A549 (cell line): Measurements from ENCODE around the gene RFLNA. TPM values are rescaled to one million over a fixed set of nuclear protein-coding genes. Genes with fewer than 3 reads are reported as not detected.

Source experiments
- ATAC-seq, 2 experiments: fragments of 200-7000 bp in 1 of 2; fragments of >200 bp in 1 of 2; cut with Nextera tagmentation in 1 of 2; cut with Tn5 transposase in 1 of 2; 3 replicates each; pipeline versions ENCODE4 v1.8.0 to v1.9.1; 2018 to 2020; ENCODE audit warnings: mild to moderate bottlenecking in 1 of 2, moderate library complexity in 1 of 2
- CTCF ChIA-PET: fragments of 300-600 bp; sonication (Branson Sonifier 250); formaldehyde crosslinking; extraction: SDS; loops from one replicate; lab custom pipeline; 2021; ENCODE audit warnings: antibody characterized with exemption, inconsistent platforms; lab: Yijun Ruan, JAX
- POLR2A ChIA-PET: fragments of 350-600 bp; formaldehyde crosslinking; extraction: SDS; loops from one replicate; lab custom pipeline; 2021; ENCODE audit warnings: antibody characterized with exemption, inconsistent platforms; lab: Yijun Ruan, JAX
- DNase-seq, 2 experiments: peaks; one replicate each; pipeline versions ENCODE4 v3.0.0 to v3.0.0-alpha.2; 2011 to 2016; ENCODE audit warnings: low read depth in 1 of 2, low spot score in 1 of 2
- FAIRE-seq: peaks from 2 replicates; lab custom pipeline; 2011; peaks lifted over from hg19 to GRCh38; lab: Jason Lieb, UNC
- H3K27ac ChIP-seq, 2 experiments: fragments of >200 bp; sonication (Bioruptor Twin); formaldehyde crosslinking; 3 replicates each; pipeline ENCODE4 v1.5.1; 2016 to 2017
- H3K4me1 ChIP-seq: fragments of >200 bp; sonication (Bioruptor Twin); formaldehyde crosslinking; 3 replicates; pipeline ENCODE4 v1.6.1; 2016
- H3K4me2 ChIP-seq: fragments of >200 bp; sonication (Bioruptor Twin); formaldehyde crosslinking; 3 replicates; pipeline ENCODE4 v1.6.1; 2016
- H3K4me3 ChIP-seq: fragments of >200 bp; sonication (Bioruptor Twin); formaldehyde crosslinking; 3 replicates; pipeline ENCODE4 v1.5.1; 2016
- H3K9me3 ChIP-seq: fragments of >200 bp; sonication (Bioruptor Twin); formaldehyde crosslinking; 3 replicates; pipeline ENCODE4 v1.6.1; 2016
- BHLHE40 ChIP-seq: IDR thresholded peaks from 2 replicates; pipeline ENCODE4 v1.6.1; 2012; ENCODE audit warnings: low read depth, low read length, inconsistent platforms
- CEBPB ChIP-seq, 2 experiments: fragments of >200 bp in 1 of 2; sonication (Bioruptor Twin) in 1 of 2; formaldehyde crosslinking in 1 of 2; IDR thresholded peaks; 2 replicates each; pipeline ENCODE4 v1.6.1; 2012 to 2016
- CHD2 ChIP-seq: fragments of 150-350 bp; IDR thresholded peaks from 2 replicates; pipeline ENCODE4 v1.6.1; 2014; ENCODE audit warnings: low read length; ENCODE audit not compliant: partially characterized antibody
- EHF ChIP-seq: fragments of 250-450 bp; sonication (Bioruptor Pico); IDR thresholded peaks from 2 replicates; pipeline ENCODE4 v1.5.0; 2020; ENCODE audit warnings: mild to moderate bottlenecking
- EHMT2 ChIP-seq: fragments of 200-600 bp; sonication (generic); IDR thresholded peaks from 2 replicates; pipeline ENCODE4 v1.6.1; 2016; ENCODE audit warnings: antibody characterized with exemption, low read depth, mild to moderate bottlenecking, moderate library complexity
- ESRRA ChIP-seq: fragments of 150-350 bp; IDR thresholded peaks from 2 replicates; pipeline ENCODE4 v1.6.1; 2014; ENCODE audit warnings: mild to moderate bottlenecking, low read length, borderline replicate concordance
- FOXS1 ChIP-seq: fragments of 250-450 bp; sonication (Bioruptor Pico); IDR thresholded peaks from 2 replicates; pipeline ENCODE4 v1.5.0; 2020; ENCODE audit warnings: mild to moderate bottlenecking, moderate library complexity
- GATA3 ChIP-seq: IDR thresholded peaks from 2 replicates; pipeline ENCODE4 v1.6.1; 2012; ENCODE audit warnings: borderline replicate concordance
- HEYL ChIP-seq: fragments of 250-450 bp; sonication (Bioruptor Pico); IDR thresholded peaks from 2 replicates; pipeline ENCODE4 v1.8.0; 2021; ENCODE audit warnings: mild to moderate bottlenecking, moderate library complexity
- HOXA7 ChIP-seq: fragments of 250-450 bp; sonication (Bioruptor Pico); IDR thresholded peaks from 2 replicates; pipeline ENCODE4 v1.5.0; 2020; ENCODE audit warnings: mild to moderate bottlenecking, moderate library complexity
- HOXB13 ChIP-seq: fragments of 250-450 bp; sonication (Bioruptor Pico); IDR thresholded peaks from 2 replicates; pipeline ENCODE4 v1.5.0; 2020; ENCODE audit warnings: low read depth, mild to moderate bottlenecking, moderate library complexity
- HOXB5 ChIP-seq: fragments of 250-450 bp; sonication (Bioruptor Pico); IDR thresholded peaks from 2 replicates; pipeline ENCODE4 v1.5.0; 2020; ENCODE audit warnings: mild to moderate bottlenecking, moderate library complexity
- JUNB ChIP-seq: fragments of >200 bp; sonication (Bioruptor Twin); formaldehyde crosslinking; IDR thresholded peaks from 2 replicates; pipeline ENCODE4 v1.6.1; 2016
- MAFK ChIP-seq: fragments of 450-650 bp; IDR thresholded peaks from 2 replicates; pipeline ENCODE4 v1.6.1; 2014; ENCODE audit not compliant: partially characterized antibody
- MYC ChIP-seq: IDR thresholded peaks from 2 replicates; pipeline ENCODE4 v1.6.1; 2012; ENCODE audit warnings: mild to moderate bottlenecking, inconsistent platforms, low read length, improper control_type of control experiment, borderline replicate concordance
- NFE2L2 ChIP-seq: fragments of 150-350 bp; conservative IDR thresholded peaks from 2 replicates; pipeline ENCODE4 v1.6.1; 2014; ENCODE audit warnings: low read length
- NR3C1 ChIP-seq: fragments of >200 bp; sonication (Bioruptor Twin); formaldehyde crosslinking; IDR thresholded peaks from 3 replicates; pipeline ENCODE4 v1.6.1; 2017
- PHF8 ChIP-seq: fragments of 200-600 bp; sonication (generic); IDR thresholded peaks from 2 replicates; pipeline ENCODE4 v1.6.1; 2016; ENCODE audit warnings: low read depth, mild to moderate bottlenecking, antibody characterized with exemption, moderate library complexity, borderline replicate concordance
- POLR2A ChIP-seq: IDR thresholded peaks from 2 replicates; pipeline ENCODE4 v1.6.1; 2012; ENCODE audit warnings: mild to moderate bottlenecking, low read length
- POLR2AphosphoS2 ChIP-seq: conservative IDR thresholded peaks from 2 replicates; pipeline ENCODE4 v1.6.1; 2012; ENCODE audit warnings: low read length, improper control_type of control experiment, inconsistent platforms
- RAD21 ChIP-seq, 2 experiments: fragments of >200 bp in 1 of 2; sonication (Bioruptor Twin) in 1 of 2; formaldehyde crosslinking in 1 of 2; IDR thresholded peaks in 1 of 2; conservative IDR thresholded peaks in 1 of 2; 2 replicates in 1 of 2; 3 replicates in 1 of 2; pipeline ENCODE4 v1.6.1; 2012 to 2018; ENCODE audit warnings: inconsistent platforms in 1 of 2
- RARB ChIP-seq: fragments of 250-450 bp; sonication (Bioruptor Pico); IDR thresholded peaks from 2 replicates; pipeline ENCODE4 v1.8.0; 2021; ENCODE audit warnings: mild to moderate bottlenecking, moderate library complexity
- RCOR1 ChIP-seq: fragments of 150-350 bp; IDR thresholded peaks from 2 replicates; pipeline ENCODE4 v1.6.1; 2014; ENCODE audit warnings: antibody characterized with exemption, low read length, low read depth
- RFX5 ChIP-seq: fragments of 450-650 bp; IDR thresholded peaks from 2 replicates; pipeline ENCODE4 v1.7.1; 2014; ENCODE audit warnings: antibody characterized with exemption, mild to moderate bottlenecking, moderate library complexity
- RNF2 ChIP-seq: fragments of 200-600 bp; sonication (generic); IDR thresholded peaks from 2 replicates; pipeline ENCODE4 v1.6.1; 2016; ENCODE audit warnings: low read depth, mild to moderate bottlenecking, antibody characterized with exemption, moderate library complexity, borderline replicate concordance
- SMC3 ChIP-seq: fragments of >200 bp; sonication (Bioruptor Twin); formaldehyde crosslinking; IDR thresholded peaks from 3 replicates; pipeline ENCODE4 v1.6.1; 2018; ENCODE audit warnings: inconsistent platforms
- TFCP2L1 ChIP-seq: fragments of 250-450 bp; sonication (Bioruptor Pico); IDR thresholded peaks from 2 replicates; pipeline ENCODE4 v1.5.0; 2021; ENCODE audit warnings: mild to moderate bottlenecking
- WGBS: methylation state at CpG from one replicate; pipeline ENCODE4 v1.1.6; 2017; ENCODE audit errors: missing lambda C conversion rate; 5-methylcytosine and 5-hydroxymethylcytosine counted together
- polyA plus RNA-seq, 4 experiments: library from polyadenylated mRNA; depleted of rRNA in 3 of 4; stranded (reverse); fragments of >200 nt; fragmentation: RNase III in 1 of 4; extraction: RNeasy Plus Mini Kit Qiagen cat#74134 plus additional on column Dnase treatment in 1 of 4; gene quantifications; 2 replicates in 3 of 4; 3 replicates in 1 of 4; pipeline ENCODE4 v1.2.3, GENCODE V29; 2011 to 2017
- TF ChIP-seq, protein P1 (sequence below): fragments of 450-650 bp; IDR thresholded peaks from 2 replicates; pipeline ENCODE4 v1.6.1; 2014; ENCODE audit warnings: antibody characterized with exemption
- TF ChIP-seq, protein P2 (sequence below): fragments of 250-450 bp; sonication (Bioruptor Pico); IDR thresholded peaks from 2 replicates; pipeline ENCODE4 v1.5.0; 2020; ENCODE audit warnings: low read depth, mild to moderate bottlenecking, moderate library complexity
- TF ChIP-seq, protein P3 (sequence below): fragments of >200 bp; sonication (Bioruptor Twin); formaldehyde crosslinking; IDR thresholded peaks from 3 replicates; pipeline ENCODE4 v1.6.1; 2016
- TF ChIP-seq, protein P4 (sequence below): fragments of 200-600 bp; sonication (generic); IDR thresholded peaks from 2 replicates; pipeline ENCODE4 v1.6.1; 2016; ENCODE audit warnings: antibody characterized with exemption, mild to moderate bottlenecking, moderate library complexity
- TF ChIP-seq, protein P5 (sequence below): fragments of >200 bp; sonication (Bioruptor Twin); formaldehyde crosslinking; IDR thresholded peaks from 2 replicates; pipeline ENCODE4 v1.6.1; 2016

The RFLNA gene
- polyA plus RNA-seq, 2 of the 4 experiments (the other 2 are of a cell fraction) = not detected

DNA sequence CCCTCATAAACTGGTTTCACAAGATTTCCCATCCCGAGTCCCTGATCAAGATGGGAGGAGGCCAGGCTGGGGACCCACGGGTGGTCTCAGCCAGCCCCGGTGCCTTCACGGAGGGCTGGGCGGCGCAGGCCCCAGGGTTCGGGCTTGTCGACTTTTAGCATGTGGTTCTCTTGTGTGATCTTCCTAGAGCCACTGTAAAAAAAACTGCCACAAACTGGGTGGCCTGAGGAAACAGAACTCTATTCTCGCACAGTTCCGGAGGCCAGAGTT, 12.6 kb downstream of the RFLNA start:
- Histone ChIP-seq H3K27ac (no peak overlapping the region), H3K4me1 (no peaks in the 10 kb centered on the region), H3K4me3 (no peak overlapping the region), H3K4me2 (no peak overlapping the region), H3K9me3 (no peaks in the 10 kb centered on the region; the same call in 2 of the 3 replicates)
- no peak for FAIRE-seq
- ChIA-PET CTCF (interaction anchor here (0.9 kb wide), 1 partner anchor 275 kb away, joined by 4 read pairs; no protein-coding TSS in a partner anchor), POLR2A (no interaction called here)
- WGBS = 66% methylated on average over 10 of the region's 10 CpGs
- DNase-seq = no peak
- ATAC-seq = no peak
- TF ChIP-seq RAD21 (conservative IDR thresholded peaks at IDR 0.05 in 1 of 2, IDR thresholded peaks at IDR 0.05 in 1 of 2) (no peak), FOXS1 (CRISPR knock-in tag) (no peak), SMC3 (no peak), BHLHE40 (no peak), CHD2 (no peak), POLR2A (no peak), HEYL (CRISPR knock-in tag) (no peak), HOXB13 (no peak), EHMT2 (no peak), POLR2AphosphoS2 (no peak), TFCP2L1 (CRISPR knock-in tag) (no peak), PHF8 (no peak), EHF (CRISPR knock-in tag) (no peak), NR3C1 (no peak)
- TF ChIP-seq, protein P1, sequence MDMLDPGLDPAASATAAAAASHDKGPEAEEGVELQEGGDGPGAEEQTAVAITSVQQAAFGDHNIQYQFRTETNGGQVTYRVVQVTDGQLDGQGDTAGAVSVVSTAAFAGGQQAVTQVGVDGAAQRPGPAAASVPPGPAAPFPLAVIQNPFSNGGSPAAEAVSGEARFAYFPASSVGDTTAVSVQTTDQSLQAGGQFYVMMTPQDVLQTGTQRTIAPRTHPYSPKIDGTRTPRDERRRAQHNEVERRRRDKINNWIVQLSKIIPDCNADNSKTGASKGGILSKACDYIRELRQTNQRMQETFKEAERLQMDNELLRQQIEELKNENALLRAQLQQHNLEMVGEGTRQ = no peak
- TF ChIP-seq, protein P2, sequence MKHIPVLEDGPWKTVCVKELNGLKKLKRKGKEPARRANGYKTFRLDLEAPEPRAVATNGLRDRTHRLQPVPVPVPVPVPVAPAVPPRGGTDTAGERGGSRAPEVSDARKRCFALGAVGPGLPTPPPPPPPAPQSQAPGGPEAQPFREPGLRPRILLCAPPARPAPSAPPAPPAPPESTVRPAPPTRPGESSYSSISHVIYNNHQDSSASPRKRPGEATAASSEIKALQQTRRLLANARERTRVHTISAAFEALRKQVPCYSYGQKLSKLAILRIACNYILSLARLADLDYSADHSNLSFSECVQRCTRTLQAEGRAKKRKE (CRISPR knock-in tag) = no peak
- TF ChIP-seq, protein P3, sequence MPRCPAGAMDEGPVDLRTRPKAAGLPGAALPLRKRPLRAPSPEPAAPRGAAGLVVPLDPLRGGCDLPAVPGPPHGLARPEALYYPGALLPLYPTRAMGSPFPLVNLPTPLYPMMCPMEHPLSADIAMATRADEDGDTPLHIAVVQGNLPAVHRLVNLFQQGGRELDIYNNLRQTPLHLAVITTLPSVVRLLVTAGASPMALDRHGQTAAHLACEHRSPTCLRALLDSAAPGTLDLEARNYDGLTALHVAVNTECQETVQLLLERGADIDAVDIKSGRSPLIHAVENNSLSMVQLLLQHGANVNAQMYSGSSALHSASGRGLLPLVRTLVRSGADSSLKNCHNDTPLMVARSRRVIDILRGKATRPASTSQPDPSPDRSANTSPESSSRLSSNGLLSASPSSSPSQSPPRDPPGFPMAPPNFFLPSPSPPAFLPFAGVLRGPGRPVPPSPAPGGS = no peak

DNA sequence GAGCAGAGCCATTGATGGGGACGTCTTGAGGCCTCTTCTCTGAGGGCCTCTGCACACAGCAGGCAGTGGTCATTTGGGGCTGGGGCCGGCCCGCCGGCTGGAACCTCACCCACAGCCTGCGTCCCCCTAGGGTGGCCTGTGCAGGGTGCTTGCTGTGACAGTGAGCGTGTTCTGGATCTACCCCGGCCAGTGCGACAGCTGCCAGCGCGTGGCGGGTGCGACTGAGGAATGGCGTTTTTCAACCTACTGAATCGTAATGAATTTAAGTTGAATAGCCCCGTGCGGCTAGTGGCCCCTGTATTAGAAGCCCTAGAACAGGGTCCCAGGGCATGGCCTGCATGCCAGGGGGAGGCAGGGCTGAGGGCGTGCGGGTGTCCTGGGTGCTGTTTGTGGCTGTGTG, 13.8 kb downstream of the RFLNA start:
- Histone ChIP-seq H3K4me1 (no peaks in the 10 kb centered on the region), H3K4me2 (no peak overlapping the region), H3K4me3 (no peak overlapping the region), H3K27ac (no peak overlapping the region), H3K9me3 (no peaks in the 10 kb centered on the region; the same call in 2 of the 3 replicates)
- ChIA-PET CTCF (no interaction called here), POLR2A (no interaction called here)
- TF ChIP-seq HOXB5 (CRISPR knock-in tag) (no peak), RARB (CRISPR knock-in tag) (no peak), JUNB (no peak), HOXA7 (CRISPR knock-in tag) (no peak)
- DNase-seq = no peak
- no peak for ATAC-seq
- 83% methylated on average over 16 of the region's 18 CpGs for WGBS
- FAIRE-seq = no peak

DNA sequence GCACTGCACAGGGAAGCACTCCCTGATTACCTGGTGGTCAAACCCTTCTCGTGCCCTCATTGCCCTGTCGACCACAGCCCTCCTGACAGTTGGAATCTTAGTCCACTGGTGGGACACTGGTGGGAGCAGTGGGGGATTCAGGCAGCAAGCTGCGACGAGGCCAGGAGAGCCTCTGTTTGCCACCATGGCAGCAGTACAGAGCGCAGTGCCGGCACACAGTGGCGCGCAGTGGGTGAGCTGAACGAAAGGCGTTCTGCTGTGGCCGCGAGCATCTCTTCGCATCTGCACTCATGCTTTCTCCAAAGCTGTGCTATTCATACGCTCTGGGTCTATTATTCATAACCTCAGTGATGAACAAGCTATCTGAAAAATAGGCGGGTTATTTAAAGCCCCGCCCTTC, 14.3 kb downstream of the RFLNA start:
- no peak overlapping the region for H3K4me2 ChIP-seq
- POLR2A ChIA-PET = no interaction called here
- H3K9me3 ChIP-seq = no peaks in the 10 kb centered on the region; the same call in 2 of the 3 replicates
- CTCF ChIA-PET = no interaction called here
- 80% methylated on average over 16 of the region's 16 CpGs for WGBS
- ATAC-seq (no peak), DNase-seq (no peak), FAIRE-seq (no peak)
- H3K4me3 ChIP-seq = no peak overlapping the region
- no peaks in the 10 kb centered on the region for H3K4me1 ChIP-seq
- H3K27ac ChIP-seq = no peak overlapping the region
- TF ChIP-seq MYC (no peak), GATA3 (no peak), RARB (CRISPR knock-in tag) (no peak), CEBPB (IDR thresholded peaks at IDR 0.05) (no peak), HOXA7 (CRISPR knock-in tag) (no peak), RCOR1 (no peak), NR3C1 (no peak), RNF2 (no peak), RAD21 (conservative IDR thresholded peaks at IDR 0.05 in 1 of 2, IDR thresholded peaks at IDR 0.05 in 1 of 2) (no peak), MAFK (no peak), NFE2L2 (no peak), ESRRA (no peak), RFX5 (no peak), PHF8 (no peak)
- TF ChIP-seq, protein P4, sequence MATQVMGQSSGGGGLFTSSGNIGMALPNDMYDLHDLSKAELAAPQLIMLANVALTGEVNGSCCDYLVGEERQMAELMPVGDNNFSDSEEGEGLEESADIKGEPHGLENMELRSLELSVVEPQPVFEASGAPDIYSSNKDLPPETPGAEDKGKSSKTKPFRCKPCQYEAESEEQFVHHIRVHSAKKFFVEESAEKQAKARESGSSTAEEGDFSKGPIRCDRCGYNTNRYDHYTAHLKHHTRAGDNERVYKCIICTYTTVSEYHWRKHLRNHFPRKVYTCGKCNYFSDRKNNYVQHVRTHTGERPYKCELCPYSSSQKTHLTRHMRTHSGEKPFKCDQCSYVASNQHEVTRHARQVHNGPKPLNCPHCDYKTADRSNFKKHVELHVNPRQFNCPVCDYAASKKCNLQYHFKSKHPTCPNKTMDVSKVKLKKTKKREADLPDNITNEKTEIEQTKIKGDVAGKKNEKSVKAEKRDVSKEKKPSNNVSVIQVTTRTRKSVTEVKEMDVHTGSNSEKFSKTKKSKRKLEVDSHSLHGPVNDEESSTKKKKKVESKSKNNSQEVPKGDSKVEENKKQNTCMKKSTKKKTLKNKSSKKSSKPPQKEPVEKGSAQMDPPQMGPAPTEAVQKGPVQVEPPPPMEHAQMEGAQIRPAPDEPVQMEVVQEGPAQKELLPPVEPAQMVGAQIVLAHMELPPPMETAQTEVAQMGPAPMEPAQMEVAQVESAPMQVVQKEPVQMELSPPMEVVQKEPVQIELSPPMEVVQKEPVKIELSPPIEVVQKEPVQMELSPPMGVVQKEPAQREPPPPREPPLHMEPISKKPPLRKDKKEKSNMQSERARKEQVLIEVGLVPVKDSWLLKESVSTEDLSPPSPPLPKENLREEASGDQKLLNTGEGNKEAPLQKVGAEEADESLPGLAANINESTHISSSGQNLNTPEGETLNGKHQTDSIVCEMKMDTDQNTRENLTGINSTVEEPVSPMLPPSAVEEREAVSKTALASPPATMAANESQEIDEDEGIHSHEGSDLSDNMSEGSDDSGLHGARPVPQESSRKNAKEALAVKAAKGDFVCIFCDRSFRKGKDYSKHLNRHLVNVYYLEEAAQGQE = no peak
- TF ChIP-seq, protein P5, sequence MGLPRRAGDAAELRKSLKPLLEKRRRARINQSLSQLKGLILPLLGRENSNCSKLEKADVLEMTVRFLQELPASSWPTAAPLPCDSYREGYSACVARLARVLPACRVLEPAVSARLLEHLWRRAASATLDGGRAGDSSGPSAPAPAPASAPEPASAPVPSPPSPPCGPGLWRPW = no peak
